GM23338 (cell line): ENCODE data around the gene WNT1.

Experiments
- CREB1 ChIP-seq: fragments of 250-450 bp; sonication (Bioruptor Pico); IDR thresholded peaks from 2 replicates; pipeline ENCODE4 v1.5.0; 2020; ENCODE audit warnings: low read depth, mild to moderate bottlenecking, moderate library complexity
- EZH2 ChIP-seq: fragments of 200-600 bp; sonication (generic); IDR thresholded peaks from one replicate; pipeline ENCODE4 v1.8.0; 2017; ENCODE audit warnings: antibody characterized with exemption, mild to moderate bottlenecking, low read depth; ENCODE audit not compliant: unreplicated experiment
- EZH2phosphoT487 ChIP-seq: fragments of 200-600 bp; sonication (generic); IDR thresholded peaks from one replicate; pipeline ENCODE4 v1.8.1; 2018; ENCODE audit warnings: antibody characterized with exemption; ENCODE audit not compliant: unreplicated experiment
- NANOG ChIP-seq: IDR thresholded peaks from 2 replicates; pipeline ENCODE4 v1.6.1; 2016; ENCODE audit warnings: antibody characterized with exemption, borderline replicate concordance
- POLR2AphosphoS5 ChIP-seq: IDR thresholded peaks from 2 replicates; pipeline ENCODE4 v1.6.1; 2016; ENCODE audit warnings: antibody characterized with exemption, low read depth
- ZNF114 ChIP-seq: fragments of 250-450 bp; sonication (Bioruptor Pico); IDR thresholded peaks from 2 replicates; pipeline ENCODE4 v1.5.0; 2020; ENCODE audit warnings: mild to moderate bottlenecking, moderate library complexity
- TF ChIP-seq, protein P1 (sequence below), 2 experiments: fragments of 200-600 bp in 1 of 2; sonication (generic) in 1 of 2; conservative IDR thresholded peaks; 2 replicates each; pipeline versions ENCODE4 v1.5.1 to v1.6.1; 2016 to 2017; ENCODE audit warnings: antibody characterized with exemption in 2 of 2, low read depth in 2 of 2, mild to moderate bottlenecking in 2 of 2, moderate library complexity in 1 of 2
- TF ChIP-seq, protein P2 (sequence below): IDR thresholded peaks from 2 replicates; pipeline ENCODE4 v1.6.1; 2016; ENCODE audit warnings: antibody characterized with exemption

DNA sequence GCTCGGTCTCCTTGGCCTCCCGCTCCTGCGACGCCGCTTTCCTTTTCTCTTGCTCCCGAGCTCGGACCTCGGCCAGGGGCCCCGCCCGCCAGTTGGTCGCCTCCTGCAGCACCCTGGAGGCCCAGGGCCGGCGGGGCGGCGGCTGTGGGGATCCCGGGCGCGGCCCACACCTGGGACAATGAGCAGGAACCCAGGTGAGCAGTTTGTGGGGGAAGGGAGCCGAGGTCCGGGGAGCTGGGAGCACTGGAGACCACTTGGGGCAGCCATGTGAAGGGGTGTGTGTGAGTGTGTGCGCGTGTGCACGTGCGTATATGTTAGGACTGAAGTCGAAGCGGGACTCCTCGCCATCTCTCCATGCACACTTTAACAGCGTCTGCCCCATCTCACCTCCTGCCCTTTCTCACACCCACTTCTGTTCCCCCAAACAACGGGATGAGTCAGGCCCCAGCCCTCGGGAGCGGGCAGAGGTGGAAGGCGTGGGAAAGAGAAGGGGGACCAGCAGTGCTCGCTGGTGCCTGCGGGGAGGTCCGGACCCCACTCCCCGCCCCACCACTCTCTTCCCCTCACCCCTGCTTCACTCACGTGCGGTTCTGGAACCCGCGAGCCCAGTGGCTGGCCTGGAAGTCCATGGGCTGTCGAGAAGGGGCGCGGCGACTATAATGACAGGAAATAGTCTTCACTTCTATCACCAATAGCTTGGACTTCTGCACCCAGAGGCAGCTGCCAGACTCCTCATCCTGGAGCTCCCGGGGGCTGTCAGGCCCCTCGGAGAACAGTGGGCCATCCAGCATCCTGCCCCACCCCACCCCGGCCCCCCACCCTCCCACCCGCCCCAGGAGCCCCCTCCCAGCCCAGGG lies 20.6 kb downstream of the WNT1 start:
- peak; percentile 62 for TF ChIP-seq EZH2
- TF ChIP-seq, protein P1, sequence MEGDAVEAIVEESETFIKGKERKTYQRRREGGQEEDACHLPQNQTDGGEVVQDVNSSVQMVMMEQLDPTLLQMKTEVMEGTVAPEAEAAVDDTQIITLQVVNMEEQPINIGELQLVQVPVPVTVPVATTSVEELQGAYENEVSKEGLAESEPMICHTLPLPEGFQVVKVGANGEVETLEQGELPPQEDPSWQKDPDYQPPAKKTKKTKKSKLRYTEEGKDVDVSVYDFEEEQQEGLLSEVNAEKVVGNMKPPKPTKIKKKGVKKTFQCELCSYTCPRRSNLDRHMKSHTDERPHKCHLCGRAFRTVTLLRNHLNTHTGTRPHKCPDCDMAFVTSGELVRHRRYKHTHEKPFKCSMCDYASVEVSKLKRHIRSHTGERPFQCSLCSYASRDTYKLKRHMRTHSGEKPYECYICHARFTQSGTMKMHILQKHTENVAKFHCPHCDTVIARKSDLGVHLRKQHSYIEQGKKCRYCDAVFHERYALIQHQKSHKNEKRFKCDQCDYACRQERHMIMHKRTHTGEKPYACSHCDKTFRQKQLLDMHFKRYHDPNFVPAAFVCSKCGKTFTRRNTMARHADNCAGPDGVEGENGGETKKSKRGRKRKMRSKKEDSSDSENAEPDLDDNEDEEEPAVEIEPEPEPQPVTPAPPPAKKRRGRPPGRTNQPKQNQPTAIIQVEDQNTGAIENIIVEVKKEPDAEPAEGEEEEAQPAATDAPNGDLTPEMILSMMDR (conservative IDR thresholded peaks at IDR 0.05; ENCODE audit: low read depth in 2 of 2) = no peak
- no peak for TF ChIP-seq POLR2AphosphoS5
- TF ChIP-seq, protein P2, sequence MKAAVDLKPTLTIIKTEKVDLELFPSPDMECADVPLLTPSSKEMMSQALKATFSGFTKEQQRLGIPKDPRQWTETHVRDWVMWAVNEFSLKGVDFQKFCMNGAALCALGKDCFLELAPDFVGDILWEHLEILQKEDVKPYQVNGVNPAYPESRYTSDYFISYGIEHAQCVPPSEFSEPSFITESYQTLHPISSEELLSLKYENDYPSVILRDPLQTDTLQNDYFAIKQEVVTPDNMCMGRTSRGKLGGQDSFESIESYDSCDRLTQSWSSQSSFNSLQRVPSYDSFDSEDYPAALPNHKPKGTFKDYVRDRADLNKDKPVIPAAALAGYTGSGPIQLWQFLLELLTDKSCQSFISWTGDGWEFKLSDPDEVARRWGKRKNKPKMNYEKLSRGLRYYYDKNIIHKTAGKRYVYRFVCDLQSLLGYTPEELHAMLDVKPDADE = no peak
- no peak for TF ChIP-seq CREB1 (CRISPR knock-in tag)
- TF ChIP-seq ZNF114 (CRISPR knock-in tag) = no peak
- no peak for TF ChIP-seq EZH2phosphoT487
- TF ChIP-seq NANOG = no peak
